ENCODE results near the gene DIPK1A.

DNA sequence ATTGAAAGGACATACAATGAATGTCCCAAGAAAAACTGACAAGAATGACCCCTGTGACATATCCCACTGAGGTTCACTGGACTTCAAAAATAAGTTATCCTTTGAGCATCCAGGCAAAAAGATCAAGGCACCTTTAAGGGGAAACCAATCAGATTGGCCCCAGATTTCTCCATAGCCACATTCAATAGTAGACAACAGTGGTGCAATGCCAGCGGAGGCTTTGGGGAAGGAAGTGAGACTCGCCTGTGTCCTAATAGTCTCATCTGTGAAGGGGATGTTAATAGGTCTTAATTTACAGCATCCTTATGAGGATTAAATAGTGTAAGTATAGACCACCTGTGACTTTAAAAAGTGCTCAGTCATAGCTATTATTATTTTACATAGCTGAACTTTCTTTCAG is 108.0 kb downstream of the DIPK1A start:
- TF ChIP-seq, protein P1, sequence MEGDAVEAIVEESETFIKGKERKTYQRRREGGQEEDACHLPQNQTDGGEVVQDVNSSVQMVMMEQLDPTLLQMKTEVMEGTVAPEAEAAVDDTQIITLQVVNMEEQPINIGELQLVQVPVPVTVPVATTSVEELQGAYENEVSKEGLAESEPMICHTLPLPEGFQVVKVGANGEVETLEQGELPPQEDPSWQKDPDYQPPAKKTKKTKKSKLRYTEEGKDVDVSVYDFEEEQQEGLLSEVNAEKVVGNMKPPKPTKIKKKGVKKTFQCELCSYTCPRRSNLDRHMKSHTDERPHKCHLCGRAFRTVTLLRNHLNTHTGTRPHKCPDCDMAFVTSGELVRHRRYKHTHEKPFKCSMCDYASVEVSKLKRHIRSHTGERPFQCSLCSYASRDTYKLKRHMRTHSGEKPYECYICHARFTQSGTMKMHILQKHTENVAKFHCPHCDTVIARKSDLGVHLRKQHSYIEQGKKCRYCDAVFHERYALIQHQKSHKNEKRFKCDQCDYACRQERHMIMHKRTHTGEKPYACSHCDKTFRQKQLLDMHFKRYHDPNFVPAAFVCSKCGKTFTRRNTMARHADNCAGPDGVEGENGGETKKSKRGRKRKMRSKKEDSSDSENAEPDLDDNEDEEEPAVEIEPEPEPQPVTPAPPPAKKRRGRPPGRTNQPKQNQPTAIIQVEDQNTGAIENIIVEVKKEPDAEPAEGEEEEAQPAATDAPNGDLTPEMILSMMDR (IDR thresholded peaks at IDR 0.05): no peak
- TF ChIP-seq POLR2A (IDR thresholded peaks at IDR 0.05): no peak
